ENCODE results near the gene FUT2. TPM values are rescaled to one million over a fixed set of nuclear protein-coding genes. Genes with fewer than 3 reads are reported as not detected.

Gene FUT2
- total and polyA plus RNA-seq, 2 of the 13 experiments (the other 11 are each of a cell fraction or from before 2014, with no cell fraction given) = 0.07 TPM; not detected in 1

DNA sequence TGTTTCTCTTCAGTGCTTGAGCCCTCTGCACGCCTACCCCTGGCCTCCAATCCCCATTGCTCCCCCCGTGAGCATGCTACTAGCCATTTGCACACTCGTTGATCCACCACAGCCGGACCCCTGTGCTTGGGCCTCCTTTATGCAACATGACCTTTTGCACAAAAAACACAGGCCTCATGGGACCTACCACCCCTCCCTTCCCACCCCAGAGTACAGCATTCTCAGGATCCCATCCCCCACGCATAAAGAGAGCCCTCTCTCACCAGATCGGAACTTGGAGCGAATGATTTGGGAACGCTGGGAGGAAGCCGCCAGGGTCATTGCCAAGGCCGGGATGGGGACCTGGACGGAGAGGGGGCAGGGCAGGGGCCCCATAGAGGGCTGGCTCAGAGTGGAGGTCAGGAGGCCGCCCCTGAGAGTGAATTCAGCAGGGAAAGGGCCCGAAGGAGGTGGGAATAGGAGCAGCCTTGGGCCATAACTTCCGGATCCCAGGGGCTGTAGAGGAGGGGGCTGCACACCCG, 23.0 kb downstream of the FUT2 start (continued):
- TF ChIP-seq ZNF530 (CRISPR knock-in tag; IDR thresholded peaks at IDR 0.05; ENCODE audit: low read depth) (no peak), ZNF766 (CRISPR knock-in tag; IDR thresholded peaks at IDR 0.05; ENCODE audit: borderline replicate concordance) (no peak), ZMYM2 (CRISPR knock-in tag; IDR thresholded peaks at IDR 0.05) (no peak), PAX8 (CRISPR knock-in tag; IDR thresholded peaks at IDR 0.05; ENCODE audit: borderline replicate concordance) (0 out of 2 replicates have a peak, but pooled peaks have one; percentile 41), ZBTB42 (CRISPR knock-in tag; IDR thresholded peaks at IDR 0.05) (no peak), TEAD3 (CRISPR knock-in tag; optimal IDR thresholded peaks at IDR 0.05; ENCODE audit: borderline replicate concordance) (peak; percentile 70), ZNF746 (CRISPR knock-in tag; IDR thresholded peaks at IDR 0.05) (peak; percentile 86), CREB1 (IDR thresholded peaks at IDR 0.05) (no peak), CREB1 (CRISPR knock-in tag; IDR thresholded peaks at IDR 0.05) (peak; percentile 60; the same call in 1 of the 2 replicates), NCOR1 (IDR thresholded peaks at IDR 0.05; ENCODE audit: borderline replicate concordance, low read length) (peak; percentile 88), ATF1 (CRISPR knock-in tag; IDR thresholded peaks at IDR 0.05) (peak; percentile 59), ZNF556 (CRISPR knock-in tag; IDR thresholded peaks at IDR 0.05; ENCODE audit: borderline replicate concordance) (peak; percentile 74), RFXAP (CRISPR knock-in tag; IDR thresholded peaks at IDR 0.05; ENCODE audit: borderline replicate concordance) (0 out of 2 replicates have a peak, but pooled peaks have one; percentile 29), ZNF503 (CRISPR knock-in tag; IDR thresholded peaks at IDR 0.05) (peak; percentile 70; the same call in 1 of the 2 replicates)
- TF ChIP-seq, protein P1, sequence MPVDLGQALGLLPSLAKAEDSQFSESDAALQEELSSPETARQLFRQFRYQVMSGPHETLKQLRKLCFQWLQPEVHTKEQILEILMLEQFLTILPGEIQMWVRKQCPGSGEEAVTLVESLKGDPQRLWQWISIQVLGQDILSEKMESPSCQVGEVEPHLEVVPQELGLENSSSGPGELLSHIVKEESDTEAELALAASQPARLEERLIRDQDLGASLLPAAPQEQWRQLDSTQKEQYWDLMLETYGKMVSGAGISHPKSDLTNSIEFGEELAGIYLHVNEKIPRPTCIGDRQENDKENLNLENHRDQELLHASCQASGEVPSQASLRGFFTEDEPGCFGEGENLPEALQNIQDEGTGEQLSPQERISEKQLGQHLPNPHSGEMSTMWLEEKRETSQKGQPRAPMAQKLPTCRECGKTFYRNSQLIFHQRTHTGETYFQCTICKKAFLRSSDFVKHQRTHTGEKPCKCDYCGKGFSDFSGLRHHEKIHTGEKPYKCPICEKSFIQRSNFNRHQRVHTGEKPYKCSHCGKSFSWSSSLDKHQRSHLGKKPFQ (CRISPR knock-in tag; IDR thresholded peaks at IDR 0.05; ENCODE audit: insufficient replicate concordance) = no peak
- TF ChIP-seq, protein P2, sequence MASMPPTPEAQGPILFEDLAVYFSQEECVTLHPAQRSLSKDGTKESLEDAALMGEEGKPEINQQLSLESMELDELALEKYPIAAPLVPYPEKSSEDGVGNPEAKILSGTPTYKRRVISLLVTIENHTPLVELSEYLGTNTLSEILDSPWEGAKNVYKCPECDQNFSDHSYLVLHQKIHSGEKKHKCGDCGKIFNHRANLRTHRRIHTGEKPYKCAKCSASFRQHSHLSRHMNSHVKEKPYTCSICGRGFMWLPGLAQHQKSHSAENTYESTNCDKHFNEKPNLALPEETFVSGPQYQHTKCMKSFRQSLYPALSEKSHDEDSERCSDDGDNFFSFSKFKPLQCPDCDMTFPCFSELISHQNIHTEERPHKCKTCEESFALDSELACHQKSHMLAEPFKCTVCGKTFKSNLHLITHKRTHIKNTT (CRISPR knock-in tag; IDR thresholded peaks at IDR 0.05) = no peak
- TF ChIP-seq, protein P3, sequence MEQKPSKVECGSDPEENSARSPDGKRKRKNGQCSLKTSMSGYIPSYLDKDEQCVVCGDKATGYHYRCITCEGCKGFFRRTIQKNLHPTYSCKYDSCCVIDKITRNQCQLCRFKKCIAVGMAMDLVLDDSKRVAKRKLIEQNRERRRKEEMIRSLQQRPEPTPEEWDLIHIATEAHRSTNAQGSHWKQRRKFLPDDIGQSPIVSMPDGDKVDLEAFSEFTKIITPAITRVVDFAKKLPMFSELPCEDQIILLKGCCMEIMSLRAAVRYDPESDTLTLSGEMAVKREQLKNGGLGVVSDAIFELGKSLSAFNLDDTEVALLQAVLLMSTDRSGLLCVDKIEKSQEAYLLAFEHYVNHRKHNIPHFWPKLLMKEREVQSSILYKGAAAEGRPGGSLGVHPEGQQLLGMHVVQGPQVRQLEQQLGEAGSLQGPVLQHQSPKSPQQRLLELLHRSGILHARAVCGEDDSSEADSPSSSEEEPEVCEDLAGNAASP (CRISPR knock-in tag; IDR thresholded peaks at IDR 0.05; ENCODE audit: borderline replicate concordance) = peak; percentile 68; the same call in 1 of the 2 replicates
